Fibroblast of the aortic adventitia (primary cell): ENCODE results near the gene PPP1R14B. TPM values are rescaled to one million over a fixed set of nuclear protein-coding genes. Genes with fewer than 3 reads are reported as not detected.

Experiments
- DNase-seq: peaks from one replicate; pipeline ENCODE4 v3.0.0-alpha.2; 2010; ENCODE audit warnings: low read depth
- H3K4me3 ChIP-seq: 2 replicates; pipeline ENCODE4 v1.5.1; 2011; ENCODE audit warnings: low read depth, mild to moderate bottlenecking, control low read depth, low read length, moderate library complexity
- CTCF ChIP-seq: IDR thresholded peaks from 2 replicates; pipeline ENCODE4 v1.5.1; 2011; ENCODE audit warnings: mild to moderate bottlenecking, low read length, control low read depth, inconsistent platforms; ENCODE audit not compliant: insufficient read depth
- total RNA-seq: library from RNA; depleted of rRNA; stranded (reverse); fragments of >200 nt; gene quantifications from 2 replicates; pipeline ENCODE4 v1.2.3, GENCODE V29; 2012; ENCODE audit warnings: low replicate concordance

PPP1R14B gene
- total RNA-seq, 1 donor = 264 TPM

DNA sequence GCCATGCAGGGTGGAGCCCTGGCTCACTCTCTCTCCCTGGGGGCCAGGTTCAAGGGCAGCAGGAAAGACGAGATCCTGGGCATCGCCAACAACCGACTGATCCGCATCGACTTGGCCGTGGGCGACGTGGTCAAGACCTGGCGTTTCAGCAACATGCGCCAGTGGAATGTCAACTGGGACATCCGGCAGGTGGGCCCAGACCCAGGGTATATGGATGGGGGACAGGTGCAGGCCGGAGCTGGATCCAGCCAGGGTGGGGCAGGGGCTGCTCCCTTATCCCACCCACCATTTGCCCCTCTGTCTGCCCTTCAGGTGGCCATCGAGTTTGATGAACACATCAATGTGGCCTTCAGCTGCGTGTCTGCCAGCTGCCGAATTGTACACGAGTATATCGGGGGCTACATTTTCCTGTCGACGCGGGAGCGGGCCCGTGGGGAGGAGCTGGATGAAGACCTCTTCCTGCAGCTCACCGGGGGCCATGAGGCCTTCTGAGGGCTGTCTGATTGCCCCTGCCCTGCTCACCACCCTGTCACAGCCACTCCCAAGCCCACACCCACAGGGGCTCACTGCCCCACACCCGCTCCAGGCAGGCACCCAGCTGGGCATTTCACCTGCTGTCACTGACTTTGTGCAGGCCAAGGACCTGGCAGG lies 23.6 kb downstream of the PPP1R14B start:
- no peak for TF ChIP-seq CTCF
- no peak for DNase-seq
- no peak overlapping the region for H3K4me3 ChIP-seq

- DNase-seq = no peak
- H3K4me3 ChIP-seq = no peak overlapping the region
- TF ChIP-seq CTCF = no peak
Measured at GRCh38 chr11:64222651-64223000, 24.1 kb downstream of the PPP1R14B start.

GRCh38 chr11:64220798-64221197 lies 25.9 kb downstream of the PPP1R14B start:
- DNase-seq = no peak
- no peak for TF ChIP-seq CTCF
- no peak overlapping the region for H3K4me3 ChIP-seq

DNA sequence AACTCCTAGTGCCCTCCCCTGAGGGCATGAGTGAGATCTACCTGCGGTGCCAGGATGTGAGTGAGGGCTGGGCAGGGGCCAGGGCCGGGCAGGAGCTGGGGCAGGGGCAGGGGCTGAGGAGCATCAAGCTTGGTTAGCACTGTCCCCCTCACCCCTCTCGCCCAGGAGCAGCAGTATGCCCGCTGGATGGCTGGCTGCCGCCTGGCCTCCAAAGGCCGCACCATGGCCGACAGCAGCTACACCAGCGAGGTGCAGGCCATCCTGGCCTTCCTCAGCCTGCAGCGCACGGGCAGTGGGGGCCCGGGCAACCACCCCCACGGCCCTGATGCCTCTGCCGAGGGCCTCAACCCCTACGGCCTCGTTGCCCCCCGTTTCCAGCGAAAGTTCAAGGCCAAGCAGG lies 26.5 kb downstream of the PPP1R14B start:
- TF ChIP-seq CTCF = no peak
- H3K4me3 ChIP-seq = no peak overlapping the region

DNA sequence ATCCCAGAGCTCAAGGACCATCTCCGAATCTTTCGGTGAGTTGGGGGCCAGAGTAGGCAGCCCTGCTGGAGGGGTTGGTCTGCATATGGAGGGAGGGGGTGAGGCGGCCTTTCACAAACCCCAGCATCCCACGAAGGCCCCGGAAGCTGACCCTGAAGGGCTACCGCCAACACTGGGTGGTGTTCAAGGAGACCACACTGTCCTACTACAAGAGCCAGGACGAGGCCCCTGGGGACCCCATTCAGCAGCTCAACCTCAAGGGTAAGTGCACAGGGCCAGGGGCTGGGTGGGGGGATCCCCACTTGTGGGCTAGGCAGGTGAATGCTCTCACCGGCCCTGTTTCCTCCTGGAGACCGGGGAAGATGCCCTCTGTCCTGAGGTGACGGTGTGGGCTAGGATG lies 27.0 kb downstream of the PPP1R14B start:
- TF ChIP-seq CTCF = no peak
- no peak overlapping the region for H3K4me3 ChIP-seq
- DNase-seq = no peak

More for the DNA sequence above, 26.5 kb downstream of the PPP1R14B start:
- no peak for DNase-seq

DNA sequence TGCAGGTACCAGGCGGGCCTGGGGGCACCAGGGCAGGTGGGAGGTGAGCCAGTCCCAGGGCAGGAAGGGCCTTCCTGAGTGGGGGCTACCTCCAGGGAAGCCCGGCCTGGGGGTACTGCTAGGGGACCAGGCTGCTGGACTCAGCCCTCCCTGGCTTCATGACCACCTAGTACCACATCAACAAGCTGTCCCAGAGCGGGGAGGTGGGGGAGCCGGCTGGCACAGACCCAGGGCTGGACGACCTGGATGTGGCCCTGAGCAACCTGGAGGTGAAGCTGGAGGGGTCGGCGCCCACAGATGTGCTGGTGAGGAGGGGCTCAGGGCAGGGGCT lies 27.4 kb downstream of the PPP1R14B start:
- H3K4me3 ChIP-seq = no peak overlapping the region
- no peak for DNase-seq
- TF ChIP-seq CTCF = no peak
